HepG2 (cell line): ENCODE data around the gene BACH2. TPM values are rescaled to one million over a fixed set of nuclear protein-coding genes. Genes with fewer than 3 reads are reported as not detected.

Experiments used
- ATAC-seq: fragments of 200-7000 bp; cut with Tn5 transposase; 3 replicates; pipeline ENCODE4 v1.9.1; 2020; ENCODE audit warnings: mild to moderate bottlenecking, moderate library complexity
- BruUV-seq: library from RNA; stranded (reverse); fragments of 400-500 nt; replicated peaks from 2 replicates; lab custom pipeline; 2021; lab: Mats Ljungman, UMichigan
- CTCF ChIA-PET: fragments of 300-600 bp; formaldehyde crosslinking; extraction: SDS; loops from one replicate; lab custom pipeline; 2021; ENCODE audit warnings: low total read pairs, inconsistent platforms, low intra/inter-chr PET ratio; lab: Yijun Ruan, JAX
- POLR2A ChIA-PET: fragments of 350-600 bp; sonication (Branson Sonifier 250); formaldehyde crosslinking; loops from one replicate; lab custom pipeline; 2020; ENCODE audit warnings: antibody characterized with exemption, inconsistent platforms; lab: Yijun Ruan, JAX
- DNase-seq: peaks from one replicate; pipeline ENCODE4 v3.0.0-alpha.2; 2015; ENCODE audit warnings: low spot score
- FAIRE-seq: peaks from 3 replicates; lab custom pipeline; 2011; peaks lifted over from hg19 to GRCh38; lab: Jason Lieb, UNC
- H2AFZ ChIP-seq: one replicate; pipeline ENCODE4 v1.6.1; 2011; ENCODE audit warnings: low read length, inconsistent platforms
- H3K27ac ChIP-seq: fragments of 300-600 bp; 3 replicates; pipeline ENCODE4 v1.8.0; 2011; ENCODE audit warnings: mixed run types, mild to moderate bottlenecking, mixed read lengths, low read length, inconsistent platforms; ENCODE audit not compliant: insufficient read depth; ENCODE audit errors: extremely low read length
- H3K27me3 ChIP-seq, 2 experiments: fragments of 200-600 bp in 1 of 2; 2 replicates in 1 of 2; 3 replicates in 1 of 2; pipeline versions ENCODE4 v1.6.0 to v1.8.0; 2011; ENCODE audit warnings: low read length in 2 of 2, mild to moderate bottlenecking in 2 of 2, moderate library complexity in 2 of 2, inconsistent platforms in 1 of 2; ENCODE audit not compliant: insufficient read depth in 2 of 2, control insufficient read depth in 1 of 2
- H3K36me3 ChIP-seq, 2 experiments: fragments of 200-600 bp in 1 of 2; replicated peaks in 1 of 2; 2 replicates in 1 of 2; 3 replicates in 1 of 2; pipeline versions ENCODE4 v1.5.1 to v1.8.0; 2011; ENCODE audit warnings: low read length in 2 of 2, inconsistent platforms in 1 of 2; ENCODE audit not compliant: insufficient read depth in 2 of 2, control insufficient read depth in 1 of 2
- H3K4me1 ChIP-seq: 2 replicates; pipeline ENCODE4 v1.5.1; 2012; ENCODE audit warnings: low read length, inconsistent platforms; ENCODE audit not compliant: insufficient read depth
- H3K4me2 ChIP-seq: 2 replicates; pipeline ENCODE4 v1.6.0; 2011; ENCODE audit warnings: low read depth, low read length, inconsistent platforms
- H3K4me3 ChIP-seq, 3 experiments: fragments of 200-600 bp in 1 of 3; sonication (generic), shearing (Covaris generic) in 1 of 3; replicated peaks in 1 of 3; 2 replicates each; pipeline ENCODE4 v1.5.1; 2011 to 2016; ENCODE audit warnings: low read length in 3 of 3, inconsistent platforms in 2 of 3, low read depth in 2 of 3, mild to moderate bottlenecking in 2 of 3, control low read depth in 1 of 3, mixed read lengths in 1 of 3; ENCODE audit not compliant: insufficient read depth in 1 of 3
- H3K79me2 ChIP-seq: one replicate; pipeline ENCODE4 v1.6.1; 2011; ENCODE audit warnings: low read length, inconsistent platforms; ENCODE audit not compliant: insufficient read depth
- H3K9ac ChIP-seq: 2 replicates; pipeline ENCODE4 v1.6.0; 2011; ENCODE audit warnings: mild to moderate bottlenecking, low read depth, low read length, inconsistent platforms; ENCODE audit not compliant: insufficient read depth
- H3K9me3 ChIP-seq: 2 replicates; pipeline ENCODE4 v1.5.1; 2012; ENCODE audit warnings: mild to moderate bottlenecking, low read length
- H4K20me1 ChIP-seq: 2 replicates; pipeline ENCODE4 v1.6.0; 2011; ENCODE audit warnings: inconsistent platforms, mild to moderate bottlenecking, low read length, moderate library complexity; ENCODE audit not compliant: insufficient read depth
- MAFK ChIP-seq, 2 experiments: IDR thresholded peaks in 1 of 2; conservative IDR thresholded peaks in 1 of 2; 2 replicates each; pipeline ENCODE4 v1.6.1; 2011; ENCODE audit warnings: improper control_type of control experiment in 2 of 2, low read length in 2 of 2
- NCOA2 ChIP-seq: sonication (generic); formaldehyde crosslinking; IDR thresholded peaks from 2 replicates; pipeline ENCODE4 v1.8.0; 2022; ENCODE audit warnings: inconsistent platforms
- NFE2 ChIP-seq: sonication (generic); formaldehyde crosslinking; IDR thresholded peaks from 2 replicates; pipeline ENCODE4 v1.4.0; 2020; ENCODE audit warnings: missing genetic modification reagents
- NFRKB ChIP-seq: fragments of 450-650 bp; IDR thresholded peaks from 2 replicates; pipeline ENCODE4 v1.6.1; 2017
- PAXIP1 ChIP-seq: sonication (generic); formaldehyde crosslinking; conservative IDR thresholded peaks from 2 replicates; pipeline ENCODE4 v1.4.0; 2020; ENCODE audit warnings: mild to moderate bottlenecking, missing genetic modification reagents, moderate library complexity
- RFX3 ChIP-seq: IDR thresholded peaks from 2 replicates; pipeline ENCODE4 v1.6.1; 2016; ENCODE audit warnings: missing biosample characterization, missing genetic modification reagents
- RXRB ChIP-seq: IDR thresholded peaks from 2 replicates; pipeline ENCODE4 v1.6.1; 2016; ENCODE audit warnings: borderline replicate concordance, missing genetic modification reagents, missing compliant biosample characterization
- SKI ChIP-seq: fragments of 450-650 bp; IDR thresholded peaks from one replicate; pipeline ENCODE4 v1.6.1; 2018; ENCODE audit warnings: mild to moderate bottlenecking; ENCODE audit not compliant: partially characterized antibody
- ZNF75D ChIP-seq: sonication (generic); formaldehyde crosslinking; IDR thresholded peaks from 2 replicates; pipeline ENCODE4 v1.8.1; 2023; ENCODE audit warnings: missing genetic modification reagents, mild to moderate bottlenecking, borderline replicate concordance
- WGBS: methylation state at CpG from one replicate; pipeline ENCODE4 v1.1.6; 2017; ENCODE audit warnings: low lambda C conversion rate; 5-methylcytosine and 5-hydroxymethylcytosine counted together
- in situ Hi-C: cut with HindIII; loops from 2 replicates; pipeline ENCODE4 v1.10.0; 2017; ENCODE audit warnings: low pct_unique_long_range_greater_than_20kb; ENCODE audit not compliant: extremely low pct_ligation_motif_present
- intact Hi-C: fragments of 100-400 bp; cut with micrococcal nuclease; formaldehyde crosslinking; loops from one replicate; pipeline ENCODE4 v1.10.0; 2022; ENCODE audit not compliant: unreplicated experiment
- polyA plus RNA-seq, 8 experiments: library from polyadenylated mRNA; depleted of rRNA in 3 of 8; stranded (reverse) in 7 of 8; unstranded in 1 of 8; fragments of >200 nt; fragmentation: Illumina TruSeq in 4 of 8; extraction: Trizol in 4 of 8; gene quantifications; 2 replicates each; pipeline versions ENCODE4 v1.2.1 to v1.2.3, GENCODE V29; 2011 to 2016; ENCODE audit warnings: low read depth in 4 of 8, missing spikeins in 1 of 8, mixed read lengths in 1 of 8; ENCODE audit not compliant: insufficient read depth in 1 of 8
- total RNA-seq, 5 experiments: library from RNA; depleted of rRNA; stranded (reverse); fragments of >200 nt; fragmentation: Illumina TruSeq; extraction: Trizol; gene quantifications; 2 replicates each; pipeline ENCODE4 v1.2.3, GENCODE V29; 2016; ENCODE audit warnings: low read depth in 1 of 5
- TF ChIP-seq, protein P1 (sequence below): IDR thresholded peaks from 2 replicates; pipeline ENCODE4 v1.6.1; 2012; ENCODE audit warnings: inconsistent platforms
- TF ChIP-seq, protein P2 (sequence below): sonication (generic); formaldehyde crosslinking; IDR thresholded peaks from 2 replicates; pipeline ENCODE4 v1.9.0; 2021; ENCODE audit warnings: missing genetic modification reagents, borderline replicate concordance

BACH2 gene
- total and polyA plus RNA-seq, 2 of the 13 experiments (the other 11 are each of a cell fraction or from before 2014, with no cell fraction given) = 0.01 TPM; not detected in 1

DNA sequence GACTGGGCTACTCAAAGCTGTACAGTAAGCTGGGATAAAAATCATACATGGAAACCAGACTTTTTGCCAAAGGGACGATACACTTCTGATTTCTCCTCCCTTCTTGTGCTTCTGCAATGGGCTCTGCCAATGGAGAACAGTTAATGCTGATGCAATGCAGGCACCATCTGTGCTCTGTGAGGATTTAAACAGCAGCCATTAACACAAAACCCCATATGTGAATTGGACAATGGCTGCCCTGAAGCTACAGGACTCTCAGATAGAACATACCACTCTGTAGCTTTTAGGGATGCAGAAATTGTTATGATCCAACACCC lies 330.5 kb downstream of the BACH2 start:
- 0% methylated on average over 1 of the region's 1 CpG for WGBS
- Histone ChIP-seq H3K4me2 (no peak overlapping the region), H3K79me2 (no peaks in the 10 kb centered on the region), H4K20me1 (no peaks in the 10 kb centered on the region), H3K4me1 (no peaks in the 10 kb centered on the region), H3K27ac (no peak overlapping the region), H3K9ac (no peak overlapping the region), H3K27me3 (peaks cover 2 to 11% of the 10 kb centered on the region in 2 experiments; a peak in 2 of 5 replicates), H2AFZ (no peak overlapping the region), H3K9me3 (no peaks in the 10 kb centered on the region), H3K36me3 (no peaks in the 10 kb centered on the region), H3K4me3 (no peak overlapping the region)
- POLR2A ChIA-PET = no interaction called here
- in situ Hi-C loops (no loop called here), intact Hi-C loops (no loop called here)
- FAIRE-seq (no peak), ATAC-seq (no peak), DNase-seq (no peak)
- CTCF ChIA-PET = no interaction called here
- TF ChIP-seq MAFK (conservative IDR thresholded peaks at IDR 0.05 in 1 of 2, IDR thresholded peaks at IDR 0.05 in 1 of 2; ENCODE audit: low read length in 2 of 2) (peak in 1 of 2 experiments; percentile 17; a peak in 1 of 4 replicates), NFE2 (CRISPR knock-in tag) (no peak)
- BruUV-seq = no TSS peak

- no peak for DNase-seq
- Histone ChIP-seq H4K20me1 (no peaks in the 10 kb centered on the region), H3K9me3 (no peaks in the 10 kb centered on the region)
- TF ChIP-seq, protein P1, sequence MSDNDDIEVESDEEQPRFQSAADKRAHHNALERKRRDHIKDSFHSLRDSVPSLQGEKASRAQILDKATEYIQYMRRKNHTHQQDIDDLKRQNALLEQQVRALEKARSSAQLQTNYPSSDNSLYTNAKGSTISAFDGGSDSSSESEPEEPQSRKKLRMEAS = no peak
- no peak for TF ChIP-seq NFRKB
- no peak for TF ChIP-seq NCOA2 (CRISPR knock-in tag)
- TF ChIP-seq ZNF75D = no peak
- no peak for TF ChIP-seq RFX3
- TF ChIP-seq SKI = no peak
- no peak for TF ChIP-seq RXRB (CRISPR knock-in tag)
- TF ChIP-seq, protein P2, sequence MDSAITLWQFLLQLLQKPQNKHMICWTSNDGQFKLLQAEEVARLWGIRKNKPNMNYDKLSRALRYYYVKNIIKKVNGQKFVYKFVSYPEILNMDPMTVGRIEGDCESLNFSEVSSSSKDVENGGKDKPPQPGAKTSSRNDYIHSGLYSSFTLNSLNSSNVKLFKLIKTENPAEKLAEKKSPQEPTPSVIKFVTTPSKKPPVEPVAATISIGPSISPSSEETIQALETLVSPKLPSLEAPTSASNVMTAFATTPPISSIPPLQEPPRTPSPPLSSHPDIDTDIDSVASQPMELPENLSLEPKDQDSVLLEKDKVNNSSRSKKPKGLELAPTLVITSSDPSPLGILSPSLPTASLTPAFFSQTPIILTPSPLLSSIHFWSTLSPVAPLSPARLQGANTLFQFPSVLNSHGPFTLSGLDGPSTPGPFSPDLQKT = no peak
- TF ChIP-seq PAXIP1 (CRISPR knock-in tag) = no peak
- TF ChIP-seq, all 625 proteins: peak for 0
- intact Hi-C loops = no loop called here
- ChIA-PET POLR2A (no interaction called here), CTCF (no interaction called here)
- no peaks in the 10 kb centered on the region for H3K36me3 ChIP-seq
- H3K79me2 ChIP-seq = no peaks in the 10 kb centered on the region
- no peak overlapping the region for H3K4me2 ChIP-seq
- WGBS = 0% methylated on average over 2 of the region's 2 CpGs
- no peak overlapping the region for H3K4me3 ChIP-seq
- peaks cover 0 to 11% of the 10 kb centered on the region in 2 experiments; a peak in 3 of 5 replicates for H3K27me3 ChIP-seq
- ATAC-seq (no peak), FAIRE-seq (no peak)
- in situ Hi-C loops = no loop called here
- H3K27ac ChIP-seq = no peak overlapping the region
- no peak overlapping the region for H3K9ac ChIP-seq
- no peaks in the 10 kb centered on the region for H3K4me1 ChIP-seq
- no peak overlapping the region for H2AFZ ChIP-seq
- BruUV-seq = no TSS peak
Measured at GRCh38 chr6:89965441-89966227, 331.0 kb downstream of the BACH2 start.
